SK-N-SH treated with all-trans-retinoic acid at 6 μM for 48 hours (cell line): Measurements from ENCODE around the gene XRN1.
"Not testable (repeated sequence)": the region's sequence is repeated elsewhere in the genome, so short reads cannot be mapped to it uniquely, and the experiment has no call there.

Experiments
- ATAC-seq: fragments of 200-7000 bp; cut with Tn5 transposase; 3 replicates; pipeline ENCODE4 v1.9.1; 2020; ENCODE audit warnings: mild to moderate bottlenecking, moderate library complexity
- ARNTL ChIP-seq: fragments of 450-650 bp; formaldehyde crosslinking; IDR thresholded peaks from 2 replicates; pipeline ENCODE4 v1.5.0; 2020; ENCODE audit warnings: low read depth, mild to moderate bottlenecking, moderate library complexity, borderline replicate concordance
- CREB5 ChIP-seq: fragments of 250-450 bp; sonication (Bioruptor Pico); IDR thresholded peaks from 2 replicates; pipeline ENCODE4 v1.5.1; 2020; ENCODE audit warnings: low read depth, mild to moderate bottlenecking, moderate library complexity
- CSDC2 ChIP-seq: fragments of 250-450 bp; sonication (Bioruptor Pico); IDR thresholded peaks from 2 replicates; pipeline ENCODE4 v1.5.0; 2020; ENCODE audit warnings: mild to moderate bottlenecking, moderate library complexity
- CSRNP3 ChIP-seq: fragments of 250-450 bp; sonication (Bioruptor Pico); IDR thresholded peaks from 2 replicates; pipeline ENCODE4 v1.5.1; 2021; ENCODE audit warnings: mild to moderate bottlenecking, moderate library complexity
- GLIS3 ChIP-seq: fragments of 250-450 bp; sonication (Bioruptor Pico); IDR thresholded peaks from 2 replicates; pipeline ENCODE4 v1.5.0; 2020; ENCODE audit warnings: mild to moderate bottlenecking, moderate library complexity
- ISL1 ChIP-seq: fragments of 250-450 bp; sonication (Bioruptor Pico); IDR thresholded peaks from 2 replicates; pipeline ENCODE4 v2.1.2; 2022; ENCODE audit warnings: mild to moderate bottlenecking, moderate library complexity
- PPARA ChIP-seq: fragments of 250-450 bp; sonication (Bioruptor Pico); IDR thresholded peaks from 2 replicates; pipeline ENCODE4 v1.5.0; 2020; ENCODE audit warnings: mild to moderate bottlenecking, borderline replicate concordance
- RARB ChIP-seq: fragments of 250-450 bp; sonication (Bioruptor Pico); IDR thresholded peaks from 2 replicates; pipeline ENCODE4 v1.8.0; 2021; ENCODE audit warnings: mild to moderate bottlenecking, moderate library complexity
- SNAI2 ChIP-seq: fragments of 250-450 bp; sonication (Bioruptor Pico); IDR thresholded peaks from 2 replicates; pipeline ENCODE4 v1.5.0; 2020; ENCODE audit warnings: mild to moderate bottlenecking, moderate library complexity
- TCF4 ChIP-seq: fragments of 250-450 bp; sonication (Bioruptor Pico); IDR thresholded peaks from 2 replicates; pipeline ENCODE4 v1.8.0; 2021; ENCODE audit warnings: mild to moderate bottlenecking, moderate library complexity, borderline replicate concordance
- TOX ChIP-seq: fragments of 250-450 bp; sonication (Bioruptor Pico); IDR thresholded peaks from 2 replicates; pipeline ENCODE4 v1.8.0; 2021; ENCODE audit warnings: mild to moderate bottlenecking, moderate library complexity, borderline replicate concordance
- TSHZ2 ChIP-seq: fragments of 250-450 bp; sonication (Bioruptor Pico); IDR thresholded peaks from 2 replicates; pipeline ENCODE4 v1.5.0; 2020; ENCODE audit warnings: mild to moderate bottlenecking, moderate library complexity
- ZC3H10 ChIP-seq: fragments of 250-450 bp; sonication (Bioruptor Pico); IDR thresholded peaks from 2 replicates; pipeline ENCODE4 v1.5.1; 2021; ENCODE audit warnings: mild to moderate bottlenecking, moderate library complexity
- ZFP3 ChIP-seq: fragments of 250-450 bp; sonication (Bioruptor Pico); IDR thresholded peaks from 2 replicates; pipeline ENCODE4 v1.5.0; 2020; ENCODE audit warnings: mild to moderate bottlenecking, moderate library complexity

Gene XRN1

GRCh38 chr3:142447301-142447851, 461 bp downstream of the XRN1 start:
- TF ChIP-seq TSHZ2 (CRISPR knock-in tag) (no peak), TCF4 (no peak), CSRNP3 (CRISPR knock-in tag) (no peak), RARB (CRISPR knock-in tag) (no peak), ZFP3 (CRISPR knock-in tag) (no peak), CREB5 (CRISPR knock-in tag) (no peak), TOX (CRISPR knock-in tag) (no peak)
- TF ChIP-seq, all 23 proteins: peak for 0
- peak; percentile 70 for ATAC-seq

- no peak for TF ChIP-seq ARNTL
- TF ChIP-seq GLIS3, result no peak
- TF ChIP-seq ZC3H10 (CRISPR knock-in tag), result no peak
- 0 out of 2 replicates have a peak, but pooled peaks have one; percentile 46 for TF ChIP-seq ZFP3 (CRISPR knock-in tag)
- TF ChIP-seq, all 23 proteins: peak for 1
- no peak for ATAC-seq
These were observed 2.0 kb downstream of the XRN1 start for GRCh38 chr3:142445816-142446254.

GRCh38 chr3:142444343-142444742, 3.5 kb downstream of the XRN1 start:
- TF ChIP-seq GLIS3, result no peak
- no peak for TF ChIP-seq CSDC2 (CRISPR knock-in tag)
- TF ChIP-seq SNAI2 (CRISPR knock-in tag), result no peak
- no peak for TF ChIP-seq ISL1
- no peak for TF ChIP-seq CREB5 (CRISPR knock-in tag)
- no peak for TF ChIP-seq TOX (CRISPR knock-in tag)
- TF ChIP-seq PPARA (CRISPR knock-in tag), result no peak
- no peak for TF ChIP-seq CSRNP3 (CRISPR knock-in tag)
- no peak for ATAC-seq

GRCh38 chr3:142443060-142443459, 4.8 kb downstream of the XRN1 start:
- ATAC-seq, result not testable (repeated sequence)

GRCh38 chr3:142439499-142440220, 8.2 kb downstream of the XRN1 start:
- ATAC-seq, result not testable (repeated sequence)

- not testable (repeated sequence) for ATAC-seq
These were observed 9.7 kb downstream of the XRN1 start for GRCh38 chr3:142438096-142438495.
